NCI-H2171 (cell line): ENCODE results near the gene MAMLD1.

Experiments used
- DNase-seq: peaks from one replicate; lab custom pipeline; 2025; lab: John Stamatoyannopoulos, UW

MAMLD1 gene

DNA sequence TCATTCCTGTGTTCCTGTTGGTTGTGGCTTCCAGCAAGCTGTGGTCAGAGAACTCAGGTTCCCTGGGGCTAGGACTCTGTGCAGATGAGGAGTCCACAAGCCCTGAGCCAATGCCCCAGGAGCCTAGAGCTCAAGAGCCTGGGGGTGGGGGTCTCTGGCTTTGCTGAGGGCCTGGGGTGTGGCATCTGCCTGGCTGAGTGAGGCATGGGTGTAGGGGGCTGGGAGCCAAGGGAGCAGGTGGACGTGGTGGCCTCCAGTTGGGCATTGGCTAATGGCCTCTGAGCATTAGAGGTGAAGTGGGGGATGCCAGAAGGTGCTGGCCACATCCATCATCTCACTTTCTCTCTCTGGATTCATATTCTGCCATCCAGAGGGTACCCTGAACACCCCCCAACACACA, 5.3 kb upstream of the MAMLD1 start:
- no peak for DNase-seq

DNA sequence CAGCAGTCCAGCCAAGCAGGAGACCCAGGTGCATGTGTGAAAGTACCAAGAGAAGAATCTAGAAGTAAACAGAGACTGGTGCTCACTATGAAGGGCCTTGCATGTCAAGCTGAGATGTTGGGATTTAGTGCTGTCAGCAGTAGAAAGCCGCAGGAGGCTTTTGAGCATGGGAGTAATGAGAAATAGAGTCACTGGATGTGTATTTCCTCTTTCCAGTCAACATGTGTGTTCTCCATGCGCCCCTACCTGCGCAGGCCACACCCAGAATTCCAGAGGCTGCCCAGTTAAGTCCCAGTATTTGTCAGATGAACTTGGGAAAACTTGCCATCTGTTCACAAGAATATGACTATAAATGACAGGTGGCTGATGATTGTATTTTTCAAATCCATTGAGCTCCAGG, 4.5 kb upstream of the MAMLD1 start:
- DNase-seq: no peak

DNA sequence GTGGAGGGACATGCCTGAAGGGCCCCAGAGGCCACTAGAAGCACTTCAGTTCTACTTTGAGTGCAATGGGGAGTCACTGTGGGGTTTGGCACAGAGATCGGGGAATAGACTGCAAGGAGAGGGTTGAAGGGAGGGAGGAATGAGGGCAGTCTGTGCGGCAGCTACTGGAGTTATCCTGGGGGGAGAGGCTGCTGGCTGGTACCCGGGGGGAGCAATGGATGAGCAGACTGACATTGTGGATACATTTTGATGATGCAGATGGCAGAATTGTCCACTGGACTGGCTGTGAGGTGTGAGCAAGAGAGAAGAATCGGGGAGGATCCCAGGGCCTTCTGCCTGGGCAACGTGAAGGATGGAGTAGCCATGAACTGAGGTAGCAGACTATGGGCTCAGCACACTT, 2.8 kb upstream of the MAMLD1 start:
- DNase-seq: no peak

DNA sequence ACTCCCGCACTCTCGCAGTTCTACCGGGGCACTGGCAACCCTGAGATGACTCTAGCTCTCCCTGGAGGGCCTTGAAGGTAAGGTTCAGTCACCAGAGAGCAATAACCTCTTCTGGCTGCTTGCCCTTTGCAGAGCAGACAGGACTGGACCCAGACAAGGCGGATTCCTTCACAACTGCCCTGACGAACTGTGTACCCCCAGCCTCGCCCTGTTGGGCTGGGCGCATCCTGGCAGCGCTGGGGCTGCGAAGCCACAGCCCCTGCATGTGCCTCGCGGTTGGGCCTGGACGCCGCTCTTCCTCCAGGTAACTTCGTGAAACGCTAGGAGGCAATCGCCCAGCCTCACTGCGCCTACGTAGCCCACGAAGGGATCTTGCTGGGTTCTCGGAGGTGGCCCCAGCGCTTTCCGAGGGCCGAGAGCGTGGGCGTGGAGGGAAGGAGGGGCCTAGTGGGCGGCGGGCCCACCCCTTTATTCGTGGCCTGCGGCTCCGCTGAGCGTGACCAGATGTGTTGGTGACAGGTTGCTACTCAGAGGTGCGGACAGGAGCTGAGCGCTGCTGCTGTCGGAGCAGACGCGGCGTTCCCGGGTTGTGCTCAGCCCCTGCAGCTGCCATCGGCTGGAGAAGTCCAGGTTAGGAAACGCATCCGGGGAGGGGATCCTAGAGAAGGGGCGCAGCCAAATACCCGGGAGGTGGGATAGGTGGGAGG, 1.9 kb upstream of the MAMLD1 start:
- no peak for DNase-seq

DNA sequence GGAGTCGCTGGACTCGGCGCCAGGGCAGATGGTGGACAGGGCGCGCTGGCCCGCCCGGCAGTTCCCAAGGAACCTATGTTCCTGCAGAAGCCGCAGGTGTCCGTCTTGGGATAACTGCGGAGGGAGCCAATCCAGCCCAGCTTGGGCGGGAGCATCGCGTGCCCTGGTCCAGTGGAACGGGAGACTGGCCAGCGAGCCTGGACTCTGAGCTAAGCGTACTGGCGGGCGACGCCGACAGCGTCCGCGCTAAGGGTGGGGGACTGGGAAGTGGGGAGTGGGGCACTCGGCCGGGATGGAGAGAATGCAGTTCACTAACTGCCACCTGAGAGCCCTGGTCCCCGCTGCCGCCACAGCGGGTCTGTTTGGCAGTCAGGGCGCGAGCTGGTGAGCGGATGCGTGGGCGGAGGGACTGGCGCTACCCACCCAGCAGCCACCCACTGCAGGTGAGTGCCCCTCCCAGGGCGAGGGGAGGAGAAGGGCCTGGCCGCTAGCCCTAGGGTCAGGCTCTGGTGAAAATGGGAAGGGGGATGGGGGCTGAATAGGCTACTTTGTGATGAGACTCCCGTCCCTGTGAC, 1.3 kb upstream of the MAMLD1 start:
- DNase-seq: no peak

DNA sequence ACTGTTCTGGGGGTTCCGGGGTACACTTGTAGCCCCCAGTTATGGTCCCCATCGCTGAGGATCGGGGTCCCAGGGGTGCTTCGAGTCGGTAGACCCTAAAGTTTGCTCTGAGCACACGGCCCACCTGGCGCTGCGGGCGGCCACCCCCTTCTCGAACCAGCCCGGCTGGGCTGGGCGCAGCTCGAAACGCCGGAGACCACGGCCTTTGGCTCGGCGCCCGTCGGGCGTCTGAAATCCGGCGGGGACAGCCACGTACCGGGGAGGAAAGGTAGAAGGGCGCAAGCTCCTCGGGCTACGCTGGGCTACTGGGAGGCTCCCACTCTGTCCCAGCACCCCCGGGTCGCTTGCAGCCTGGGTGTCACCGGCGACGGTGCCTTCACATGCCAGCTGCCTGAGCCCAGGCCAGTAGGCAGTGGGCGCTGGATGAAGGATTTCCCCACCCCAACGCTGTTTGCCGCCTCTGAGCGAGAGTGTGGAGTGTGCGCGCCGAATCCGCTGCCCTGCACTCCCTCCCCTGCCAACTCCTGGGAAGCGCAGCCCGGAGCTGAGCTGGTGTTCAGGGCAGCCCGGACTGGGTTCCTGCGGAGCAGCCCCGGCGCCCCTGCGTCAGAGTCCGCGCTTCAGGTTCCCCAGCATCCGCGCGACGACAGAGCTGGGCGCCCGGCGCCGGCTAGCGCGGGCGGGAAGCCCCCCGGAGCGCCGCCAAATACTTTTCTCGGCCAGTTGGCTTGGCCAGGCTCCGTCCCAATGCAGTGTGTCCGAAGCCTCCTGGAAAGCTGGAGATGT, 637 bp downstream of the MAMLD1 start:
- DNase-seq: no peak

DNA sequence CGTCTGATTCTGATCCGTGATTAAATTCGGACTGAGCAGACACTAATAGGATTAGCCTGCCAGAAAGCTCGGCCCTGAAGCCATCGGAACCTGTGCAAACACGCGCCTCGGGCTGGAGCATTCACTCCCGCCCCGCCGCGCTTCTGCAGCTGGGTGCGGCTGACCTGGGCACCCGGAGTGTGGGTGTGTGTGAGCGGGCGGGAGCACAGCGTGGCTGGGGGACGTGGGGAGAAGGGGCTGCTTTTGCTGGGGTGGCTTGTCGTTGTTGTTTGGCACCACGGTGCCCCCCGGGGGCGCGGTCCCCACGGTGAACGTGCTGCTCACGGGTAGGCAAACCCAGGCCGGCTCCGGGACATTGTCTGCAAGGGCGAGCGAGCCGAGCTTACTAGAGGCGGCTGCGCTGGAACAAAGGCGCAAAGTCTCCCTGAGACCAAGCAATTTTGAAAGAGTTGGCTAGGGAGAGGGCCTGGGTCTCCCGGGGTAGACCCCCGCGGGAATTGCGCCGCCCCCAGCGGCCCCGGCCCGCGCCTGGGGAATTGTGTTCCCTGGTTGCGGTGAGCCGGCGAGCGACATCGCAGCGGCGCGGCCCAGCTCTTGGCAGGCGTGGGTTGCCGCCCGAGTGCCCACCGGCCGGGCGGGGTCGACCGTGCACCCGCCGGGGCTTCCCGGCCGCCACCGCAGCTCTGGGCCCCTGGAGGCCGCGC, 1.4 kb downstream of the MAMLD1 start:
- DNase-seq: no peak

DNA sequence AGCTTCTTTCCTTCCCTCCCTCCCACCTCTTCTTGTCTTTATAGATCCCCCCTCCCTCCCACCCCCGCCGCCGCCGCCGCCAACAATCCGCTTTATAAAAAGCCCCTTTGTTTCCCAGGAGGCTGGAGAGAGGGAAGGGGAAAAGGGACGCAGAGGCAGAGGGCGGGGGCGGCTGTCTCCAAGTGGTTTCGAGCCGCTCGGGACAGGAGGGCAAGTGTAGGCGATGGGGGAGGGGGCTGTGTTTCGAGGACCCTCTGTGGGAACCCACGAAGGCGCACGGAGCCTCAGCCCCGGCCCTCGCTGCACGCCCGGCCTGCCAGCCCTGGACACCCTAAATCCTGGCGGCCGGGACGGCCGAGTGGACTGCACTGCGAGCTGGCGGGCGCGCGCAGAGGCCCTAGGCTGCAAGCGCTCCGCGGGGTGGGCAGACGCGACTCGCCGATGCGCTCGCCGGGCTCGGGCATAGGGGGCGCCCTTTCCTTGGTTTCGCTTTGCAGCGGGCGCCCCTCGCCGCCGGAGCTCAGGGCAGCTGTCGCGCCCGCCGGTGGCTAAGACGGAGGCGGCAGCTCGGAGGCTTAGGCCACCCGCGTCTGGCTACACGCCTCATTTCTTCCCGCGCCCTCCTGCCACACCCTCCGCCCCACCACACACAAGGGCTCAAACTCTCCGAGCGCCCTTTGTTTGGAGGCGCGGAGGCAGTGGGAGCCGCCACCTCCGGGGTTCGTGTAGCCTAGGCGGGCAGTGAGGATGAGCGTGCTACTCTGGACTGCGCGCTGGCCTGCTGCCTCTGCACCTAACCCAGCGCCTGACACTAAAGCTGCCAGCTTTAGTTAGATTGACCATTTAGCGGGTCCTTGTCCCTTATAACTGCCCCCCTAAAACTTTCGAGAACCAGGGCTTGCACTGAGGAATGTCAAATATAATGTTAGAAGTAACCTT, 2.2 kb downstream of the MAMLD1 start:
- no peak for DNase-seq

DNA sequence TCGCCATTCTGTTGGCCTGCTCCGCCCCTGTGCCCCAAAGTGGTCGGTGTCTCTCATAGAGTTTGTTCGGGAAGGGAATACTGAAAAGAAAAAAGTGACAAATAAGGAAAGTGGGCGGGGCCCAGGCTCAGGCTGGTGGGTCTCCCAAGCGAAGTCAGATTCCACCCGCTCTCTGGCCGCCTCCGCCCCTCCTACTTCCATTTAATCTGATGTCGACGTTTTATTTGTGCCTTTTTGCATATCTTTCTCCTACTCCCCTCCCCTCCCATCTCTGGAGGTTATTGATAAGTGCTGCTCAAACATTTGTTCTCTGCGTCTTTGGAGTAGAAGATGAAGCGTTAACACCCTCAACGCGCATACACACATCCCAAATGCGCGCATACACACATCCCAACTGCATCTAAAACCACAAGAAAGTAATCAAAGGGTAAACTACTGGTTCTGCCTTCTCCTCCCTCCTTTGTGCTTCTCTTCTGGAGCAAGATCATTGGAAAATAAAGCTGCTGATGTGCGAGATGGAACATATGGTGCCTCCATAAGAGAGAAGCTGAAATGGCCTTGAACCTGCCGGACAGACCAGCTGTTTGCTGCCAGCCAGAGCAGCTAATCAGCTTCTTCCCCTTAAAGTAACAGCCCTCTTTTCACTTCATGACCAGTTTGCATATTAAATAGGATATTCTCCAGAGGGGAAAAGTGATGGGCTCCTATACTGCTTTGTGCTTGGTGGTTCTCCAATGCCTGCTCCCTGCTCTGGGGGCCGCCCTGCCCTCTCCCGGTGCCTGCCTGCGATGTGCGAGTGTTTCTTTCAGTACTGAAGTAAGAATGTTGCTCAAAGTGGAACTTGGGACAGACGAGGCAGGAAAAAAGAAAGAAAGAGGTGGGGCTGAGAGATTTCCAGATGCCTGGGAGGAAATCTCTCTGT, 3.1 kb downstream of the MAMLD1 start:
- no peak for DNase-seq

DNA sequence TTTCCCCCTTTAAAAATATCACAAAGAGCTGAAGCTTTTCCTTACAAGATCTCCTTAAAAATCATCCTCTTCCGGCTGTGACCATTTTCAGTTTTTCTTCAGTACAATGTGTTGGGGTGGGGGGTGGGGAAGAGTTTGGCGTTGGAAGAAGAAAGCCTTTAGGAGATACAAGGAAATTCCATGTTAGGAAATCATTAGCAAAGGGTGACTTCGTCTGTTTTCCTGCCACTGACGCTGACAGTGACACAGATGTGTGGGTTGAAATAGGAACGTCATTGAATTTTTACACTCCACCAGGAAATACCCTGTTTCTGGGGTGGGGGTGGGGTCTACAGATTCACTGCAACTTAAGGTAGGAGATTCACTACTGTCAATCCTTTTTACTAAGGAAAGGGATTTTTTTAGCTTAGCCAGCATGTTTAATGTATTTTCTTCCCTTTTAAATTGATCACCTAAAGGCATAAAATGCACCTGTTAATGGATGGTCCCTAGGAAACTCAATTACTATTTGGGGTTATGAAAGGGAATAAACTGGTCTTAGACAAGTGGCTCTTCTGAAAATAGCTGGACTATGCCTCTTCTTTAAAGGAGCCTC, 3.9 kb downstream of the MAMLD1 start:
- no peak for DNase-seq

DNA sequence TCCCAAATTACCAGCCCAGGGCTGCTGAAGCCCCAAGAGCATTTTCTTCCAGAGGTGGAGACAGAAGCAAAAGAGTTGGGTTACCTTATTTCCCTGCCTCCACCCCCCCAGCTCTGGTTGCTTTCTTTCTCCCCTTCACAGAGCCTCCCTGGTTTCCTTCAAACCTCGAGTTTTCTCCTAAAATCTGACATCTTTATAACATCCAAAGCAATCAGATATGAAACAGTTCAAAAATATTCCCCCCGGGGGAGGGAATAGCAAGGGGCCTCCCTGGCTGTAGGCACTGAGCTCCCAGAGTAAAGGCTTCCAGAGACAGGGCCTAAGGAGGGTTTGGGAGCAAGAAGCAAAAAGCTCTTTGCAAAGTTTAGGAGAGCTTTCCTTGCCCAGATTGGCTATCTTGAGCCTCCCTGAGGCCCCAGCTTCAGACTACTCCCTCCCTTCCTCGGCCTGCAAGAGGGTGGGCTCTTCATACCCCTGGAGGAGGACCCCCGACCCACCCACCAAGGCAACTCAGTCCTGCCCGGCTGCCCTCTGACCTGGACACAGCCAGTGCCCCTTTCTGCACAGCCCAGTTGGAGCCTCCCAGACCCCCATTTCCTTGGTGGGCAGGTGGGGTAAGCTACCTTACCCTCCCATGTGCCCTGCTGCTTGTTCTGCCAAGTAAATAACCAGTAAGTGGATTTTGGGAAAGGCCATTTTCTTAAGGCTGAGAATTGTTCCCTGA, 7.6 kb downstream of the MAMLD1 start:
- DNase-seq: no peak

DNA sequence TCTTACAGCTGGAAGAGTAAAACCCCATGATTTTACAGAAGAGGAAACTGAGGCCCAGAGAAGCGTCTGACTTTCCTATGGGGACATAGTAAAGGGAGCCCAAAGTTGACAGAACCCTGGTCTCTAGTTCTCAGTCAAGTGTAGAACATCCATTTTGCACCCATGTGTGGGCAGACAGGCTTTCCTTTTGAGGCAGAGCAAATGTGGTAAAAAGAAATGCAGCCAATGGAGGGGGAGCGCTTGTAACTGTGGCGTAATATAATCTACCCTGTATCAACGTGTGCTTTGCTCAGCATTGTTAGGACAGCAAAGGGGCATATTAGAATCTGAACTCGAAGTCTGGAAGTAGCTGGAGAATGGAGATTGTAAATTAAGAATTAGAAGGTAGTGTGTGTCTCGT, 8.8 kb downstream of the MAMLD1 start:
- no peak for DNase-seq

DNA sequence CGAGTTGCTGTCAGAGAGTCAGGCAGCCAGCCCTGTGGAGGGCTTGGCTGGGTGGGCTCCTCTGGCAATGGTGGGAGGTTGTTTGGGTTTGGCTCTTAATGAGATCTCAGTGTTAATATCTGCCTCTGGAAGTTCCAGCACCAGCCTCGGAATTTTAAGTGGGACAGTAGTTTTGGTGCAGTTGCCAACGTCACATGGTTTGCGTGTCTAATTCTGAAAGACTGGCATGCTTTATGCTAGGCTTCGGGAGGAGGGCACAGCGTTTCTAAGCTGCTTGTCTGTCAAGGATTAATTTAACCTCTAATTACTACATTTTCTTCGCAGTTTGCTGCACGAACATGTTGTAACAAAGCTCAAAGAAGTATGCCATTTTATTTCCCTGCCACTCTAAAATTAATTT, 9.2 kb downstream of the MAMLD1 start:
- no peak for DNase-seq

DNA sequence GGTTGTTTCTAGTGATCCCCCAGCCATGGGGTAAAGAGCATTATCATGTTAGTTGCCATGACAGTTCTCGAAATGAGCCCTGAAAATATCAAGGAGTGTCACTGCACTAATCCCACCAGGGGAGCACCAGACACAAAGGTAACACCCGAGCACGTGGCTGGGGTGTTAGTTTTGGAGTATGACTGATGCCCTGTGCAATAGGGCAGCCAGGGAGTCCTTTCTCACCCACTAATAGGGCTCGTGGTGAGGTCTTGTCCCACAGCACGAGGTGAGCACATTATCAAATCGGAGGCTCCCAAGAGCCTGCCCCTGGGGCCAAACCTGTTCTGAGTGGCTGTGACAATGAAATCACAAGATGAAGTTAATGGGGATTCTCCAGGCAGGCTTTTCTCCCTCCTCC, 9.6 kb downstream of the MAMLD1 start:
- DNase-seq: no peak

DNA sequence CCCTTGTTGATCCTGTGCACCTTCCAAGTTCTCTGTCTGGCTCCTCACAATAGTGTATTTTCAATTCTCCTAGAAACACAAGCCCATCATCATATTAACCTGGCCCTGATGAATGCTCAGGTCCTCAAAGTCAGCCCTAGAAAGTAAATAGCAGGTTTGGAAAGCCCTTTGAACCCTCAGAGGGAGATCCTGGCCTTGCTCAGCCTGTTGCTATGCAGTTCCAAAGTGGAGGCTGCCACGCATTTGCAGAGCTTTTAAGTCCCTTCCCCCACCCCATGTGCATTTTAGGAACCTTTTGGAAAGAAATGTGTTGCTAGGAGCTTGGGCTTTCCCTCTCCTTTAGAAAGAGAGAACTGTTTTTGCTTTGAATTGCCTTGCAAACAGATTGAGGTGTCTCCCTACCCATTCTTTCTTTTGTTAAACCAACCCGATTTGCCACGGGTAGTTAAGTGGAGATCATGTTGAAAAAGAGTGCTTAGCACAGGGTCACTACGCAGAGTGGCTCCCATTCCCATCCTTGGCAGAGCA, 12.2 kb downstream of the MAMLD1 start:
- no peak for DNase-seq

DNA sequence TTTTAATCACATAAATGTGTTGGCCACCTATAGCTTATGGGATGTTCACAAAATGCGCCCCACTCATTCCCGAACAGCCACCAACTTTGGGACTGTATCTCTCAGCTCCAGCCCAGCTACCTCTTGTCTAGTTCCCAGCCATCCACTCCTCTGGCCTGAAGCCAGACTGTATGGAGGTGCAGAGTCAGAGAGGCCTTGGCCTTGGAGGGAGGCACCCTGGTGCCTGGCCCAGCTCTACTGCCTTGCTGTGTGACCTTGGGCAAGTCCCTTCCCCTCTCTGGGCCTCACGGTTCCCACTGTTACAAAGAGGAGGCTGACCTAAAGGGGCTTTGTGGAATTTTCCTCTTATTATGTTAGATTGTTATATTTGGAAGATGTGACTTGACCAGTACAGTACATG, 13.9 kb downstream of the MAMLD1 start:
- no peak for DNase-seq

DNA sequence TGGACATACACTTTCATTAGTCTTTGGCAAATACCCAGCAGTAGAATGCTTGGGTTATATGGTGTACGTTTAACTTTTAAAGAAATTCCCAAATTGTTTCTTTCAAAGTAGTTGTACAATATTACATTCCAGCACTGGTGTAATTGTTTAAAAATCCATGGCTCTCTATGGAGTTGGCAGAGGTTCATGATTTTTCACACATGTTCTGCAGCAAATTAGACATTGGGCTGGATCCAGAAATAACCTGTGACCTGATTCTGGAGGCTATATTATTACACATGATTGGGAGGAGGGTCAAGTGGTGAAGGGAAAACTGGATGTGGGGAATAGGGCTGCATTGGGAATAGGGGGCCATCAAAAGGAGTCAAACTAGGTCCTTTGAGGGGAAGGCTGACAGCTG, 41.9 kb downstream of the MAMLD1 start:
- DNase-seq: no peak

DNA sequence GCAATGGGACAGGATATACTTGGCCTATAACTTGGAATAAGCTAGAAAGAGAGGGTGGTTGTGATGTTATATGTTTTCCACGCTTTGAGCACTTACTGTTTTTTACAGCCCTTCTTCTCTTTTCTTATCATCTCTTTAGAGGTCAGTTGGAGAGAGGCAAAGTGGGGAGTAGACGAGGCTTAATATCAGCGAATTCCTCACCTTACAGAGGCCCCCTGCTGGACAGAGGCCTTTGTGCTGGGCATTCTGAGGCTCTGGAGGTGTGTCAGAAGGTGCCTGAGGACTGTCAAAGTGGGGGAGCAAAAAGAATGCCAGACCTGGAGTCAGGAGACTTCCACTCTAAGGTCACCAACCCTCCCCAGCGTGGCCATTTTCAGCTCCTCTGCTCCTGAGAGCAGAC, 42.5 kb downstream of the MAMLD1 start:
- no peak for DNase-seq

DNA sequence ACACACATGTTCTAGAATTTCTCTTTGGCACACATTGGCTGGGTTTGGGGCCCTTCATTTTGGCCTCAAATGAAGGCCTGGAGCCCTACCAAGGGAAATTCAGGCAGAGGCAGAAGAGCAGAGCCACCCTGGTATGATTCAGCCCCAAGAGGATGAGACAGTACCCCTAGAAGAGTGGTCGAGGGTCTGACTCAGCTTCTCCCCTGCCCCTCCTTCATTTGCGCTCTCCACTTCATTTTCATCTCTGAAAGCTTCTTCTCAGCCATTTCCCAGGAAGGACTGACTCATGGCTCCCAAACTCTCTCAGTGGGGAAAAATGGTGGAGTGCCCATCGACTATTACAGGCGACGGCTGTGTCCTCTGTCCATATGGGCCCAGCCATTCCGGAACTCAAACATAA, 43.5 kb downstream of the MAMLD1 start:
- DNase-seq: no peak
